IMR-90 (cell line): ENCODE measurements around the gene PGS1. TPM values are rescaled to one million over a fixed set of nuclear protein-coding genes. Genes with fewer than 3 reads are reported as not detected.

Experiments
- ATAC-seq: fragments of 200-7000 bp; cut with Tn5 transposase; 2 replicates; pipeline ENCODE4 v1.9.1; 2020; ENCODE audit warnings: low read depth, mild to moderate bottlenecking, moderate library complexity
- BruUV-seq: library from RNA; stranded (reverse); fragments of 400-500 nt; replicated peaks from 2 replicates; lab custom pipeline; 2021; lab: Mats Ljungman, UMichigan
- CTCF ChIA-PET: fragments of 300-600 bp; formaldehyde crosslinking; extraction: SDS; loops from one replicate; lab custom pipeline; 2021; ENCODE audit warnings: antibody characterized with exemption; lab: Yijun Ruan, JAX
- POLR2A ChIA-PET: fragments of 300-600 bp; sonication (Branson Sonifier 250); formaldehyde crosslinking; loops from one replicate; lab custom pipeline; 2022; ENCODE audit warnings: antibody characterized with exemption; ENCODE audit not compliant: unreplicated experiment; lab: Charles Lee
- DNase-seq: peaks from one replicate; pipeline ENCODE4 v3.0.0; 2013
- H2AFZ ChIP-seq: replicated peaks from 2 replicates; pipeline ENCODE3; 2013; ENCODE audit warnings: low read length, mild to moderate bottlenecking; ENCODE audit not compliant: poor library complexity
- H2AK5ac ChIP-seq: 2 replicates; pipeline ENCODE4 v1.6.1; 2013; ENCODE audit warnings: low read depth, low read length, inconsistent platforms
- H2AK9ac ChIP-seq: replicated peaks from 2 replicates; pipeline ENCODE3; 2013; ENCODE audit warnings: mild to moderate bottlenecking, low read depth, low read length, moderate library complexity; ENCODE audit not compliant: poor library complexity
- H2BK120ac ChIP-seq: 2 replicates; pipeline ENCODE4 v1.6.1; 2013; ENCODE audit warnings: low read depth, low read length, inconsistent platforms
- H2BK15ac ChIP-seq: 3 replicates; pipeline ENCODE4 v1.6.1; 2013; ENCODE audit warnings: low read depth, low read length, inconsistent platforms
- H2BK20ac ChIP-seq: 2 replicates; pipeline ENCODE4 v1.6.1; 2013; ENCODE audit warnings: low read depth, mild to moderate bottlenecking, inconsistent platforms, low read length, moderate library complexity
- H2BK5ac ChIP-seq: 2 replicates; pipeline ENCODE4 v1.6.1; 2013; ENCODE audit warnings: mild to moderate bottlenecking, low read depth, low read length, inconsistent platforms; ENCODE audit not compliant: poor library complexity, severe bottlenecking
- H3K14ac ChIP-seq: replicated peaks from 2 replicates; pipeline ENCODE4 v1.6.1; 2013; ENCODE audit warnings: low read depth, low read length, inconsistent platforms
- H3K18ac ChIP-seq: 2 replicates; pipeline ENCODE4 v1.6.1; 2013; ENCODE audit warnings: low read depth, low read length, control low read depth
- H3K23ac ChIP-seq: 2 replicates; pipeline ENCODE4 v1.6.1; 2013; ENCODE audit warnings: low read depth, low read length, inconsistent platforms
- H3K27ac ChIP-seq: 2 replicates; pipeline ENCODE4 v1.5.1; 2013; ENCODE audit warnings: mild to moderate bottlenecking, control low read depth, low read length; ENCODE audit not compliant: insufficient read depth
- H3K27me3 ChIP-seq: 2 replicates; pipeline ENCODE4 v1.6.1; 2013; ENCODE audit warnings: low read length; ENCODE audit not compliant: control insufficient read depth, insufficient read depth
- H3K36me3 ChIP-seq: 2 replicates; pipeline ENCODE4 v1.6.1; 2013; ENCODE audit warnings: low read length, mixed read lengths; ENCODE audit not compliant: control insufficient read depth, insufficient read depth
- H3K4ac ChIP-seq: 2 replicates; pipeline ENCODE4 v1.6.1; 2013; ENCODE audit warnings: low read depth, low read length, inconsistent platforms
- H3K4me1 ChIP-seq: 2 replicates; pipeline ENCODE4 v1.6.1; 2013; ENCODE audit warnings: low read length, mixed read lengths; ENCODE audit not compliant: control insufficient read depth, insufficient read depth
- H3K4me2 ChIP-seq: 2 replicates; pipeline ENCODE4 v1.6.1; 2013; ENCODE audit warnings: low read depth, mild to moderate bottlenecking, control low read depth, low read length, moderate library complexity
- H3K4me3 ChIP-seq: 2 replicates; pipeline ENCODE4 v1.5.1; 2013; ENCODE audit warnings: low read depth, mild to moderate bottlenecking, control low read depth, low read length, moderate library complexity; ENCODE audit not compliant: insufficient read depth
- H3K56ac ChIP-seq: 2 replicates; pipeline ENCODE4 v1.6.1; 2013; ENCODE audit warnings: low read length, inconsistent platforms; ENCODE audit not compliant: insufficient read depth; ENCODE audit errors: extremely low read depth
- H3K79me1 ChIP-seq, 2 experiments: 2 replicates each; pipeline ENCODE4 v1.6.1; 2013; ENCODE audit warnings: low read length in 2 of 2, inconsistent platforms in 1 of 2, low read depth in 1 of 2
- H3K9ac ChIP-seq: 2 replicates; pipeline ENCODE4 v1.6.1; 2013; ENCODE audit warnings: low read depth, low read length, control low read depth
- H3K9me1 ChIP-seq: 2 replicates; pipeline ENCODE4 v1.6.1; 2013; ENCODE audit warnings: low read length, inconsistent platforms; ENCODE audit not compliant: insufficient read depth
- H3K9me3 ChIP-seq: 2 replicates; pipeline ENCODE4 v1.6.1; 2013; ENCODE audit warnings: low read length; ENCODE audit not compliant: control insufficient read depth, insufficient read depth
- H4K20me1 ChIP-seq: 2 replicates; pipeline ENCODE4 v1.6.1; 2013; ENCODE audit warnings: low read length, inconsistent platforms; ENCODE audit not compliant: insufficient read depth
- H4K5ac ChIP-seq: 2 replicates; pipeline ENCODE4 v1.6.1; 2013; ENCODE audit warnings: mild to moderate bottlenecking, low read depth, low read length, control low read depth
- H4K8ac ChIP-seq, 2 experiments: 2 replicates each; pipeline ENCODE4 v1.6.1; 2013; ENCODE audit warnings: low read depth in 2 of 2, low read length in 2 of 2, control low read depth in 1 of 2, inconsistent platforms in 1 of 2
- H4K91ac ChIP-seq: 2 replicates; pipeline ENCODE4 v1.6.1; 2013; ENCODE audit warnings: low read depth, low read length, inconsistent platforms; ENCODE audit not compliant: insufficient read depth
- CEBPB ChIP-seq: IDR thresholded peaks from 2 replicates; pipeline ENCODE4 v1.6.1; 2012; ENCODE audit warnings: low read depth, low read length, improper control_type of control experiment
- FOS ChIP-seq: fragments of 150-350 bp; IDR thresholded peaks from 2 replicates; pipeline ENCODE4 v1.6.1; 2016; ENCODE audit warnings: low read depth, low read length
- MAFK ChIP-seq: IDR thresholded peaks from 2 replicates; pipeline ENCODE4 v1.6.1; 2012; ENCODE audit warnings: low read depth, low read length, improper control_type of control experiment
- MXI1 ChIP-seq: IDR thresholded peaks from 2 replicates; pipeline ENCODE4 v1.6.1; 2012; ENCODE audit warnings: low read depth, mild to moderate bottlenecking, low read length, moderate library complexity, borderline replicate concordance
- POLR2A ChIP-seq: IDR thresholded peaks from 2 replicates; pipeline ENCODE4 v1.6.1; 2012; ENCODE audit warnings: mild to moderate bottlenecking, low read depth, low read length
- RAD21 ChIP-seq: IDR thresholded peaks from 2 replicates; pipeline ENCODE4 v1.6.1; 2012; ENCODE audit warnings: low read length, improper control_type of control experiment
- RCOR1 ChIP-seq: IDR thresholded peaks from 2 replicates; pipeline ENCODE4 v1.6.1; 2012; ENCODE audit warnings: mild to moderate bottlenecking, low read length, improper control_type of control experiment; ENCODE audit not compliant: insufficient replicate concordance
- SMC3 ChIP-seq: fragments of 150-350 bp; IDR thresholded peaks from 2 replicates; pipeline ENCODE4 v1.6.1; 2016; ENCODE audit warnings: low read depth, mild to moderate bottlenecking, antibody characterized with exemption, low read length, moderate library complexity
- WGBS, 2 experiments: methylation state at CpG; one replicate each; pipeline versions ENCODE4 v1.1.5 to v1.1.7; 2013; ENCODE audit warnings: missing lambda C conversion rate in 2 of 2; ENCODE audit not compliant: insufficient read length in 1 of 2; ENCODE audit errors: extremely low coverage in 2 of 2; 5-methylcytosine and 5-hydroxymethylcytosine counted together
- dilution Hi-C: fragments of 300-500 bp; cut with HindIII; formaldehyde crosslinking; loops from one replicate; pipeline ENCODE4 v1.14.3; 2018; ENCODE audit warnings: low sequenced_read_pairs; ENCODE audit not compliant: unreplicated experiment
- in situ Hi-C: fragments of 300-500 bp; cut with MboI; formaldehyde crosslinking; loops from 3 replicates; pipeline ENCODE4 v1.14.3; 2019; ENCODE audit warnings: low sequenced_read_pairs, inconsistent platforms, mixed read lengths
- intact Hi-C: fragments of 100-400 bp; cut with micrococcal nuclease; formaldehyde crosslinking; loops from 2 replicates; pipeline ENCODE4 v1.10.0; 2022
- polyA plus RNA-seq, 3 experiments: library from polyadenylated mRNA; depleted of rRNA; stranded (reverse); fragments of >200 nt; gene quantifications; 2 replicates each; pipeline ENCODE4 v1.2.3, GENCODE V29; 2012; ENCODE audit warnings: low replicate concordance in 1 of 3
- total RNA-seq: library from RNA; depleted of rRNA; stranded (reverse); fragments of >200 nt; gene quantifications from 2 replicates; pipeline ENCODE4 v1.2.3, GENCODE V29; 2012
- TF ChIP-seq, protein P1 (sequence below): fragments of 150-350 bp; IDR thresholded peaks from 2 replicates; pipeline ENCODE4 v1.6.1; 2017; ENCODE audit warnings: mild to moderate bottlenecking, antibody characterized with exemption, low read length, low read depth

Gene PGS1
- total and polyA plus RNA-seq, 2 of the 4 experiments (the other 2 are of a cell fraction) = 18.5 to 43.2 TPM

DNA sequence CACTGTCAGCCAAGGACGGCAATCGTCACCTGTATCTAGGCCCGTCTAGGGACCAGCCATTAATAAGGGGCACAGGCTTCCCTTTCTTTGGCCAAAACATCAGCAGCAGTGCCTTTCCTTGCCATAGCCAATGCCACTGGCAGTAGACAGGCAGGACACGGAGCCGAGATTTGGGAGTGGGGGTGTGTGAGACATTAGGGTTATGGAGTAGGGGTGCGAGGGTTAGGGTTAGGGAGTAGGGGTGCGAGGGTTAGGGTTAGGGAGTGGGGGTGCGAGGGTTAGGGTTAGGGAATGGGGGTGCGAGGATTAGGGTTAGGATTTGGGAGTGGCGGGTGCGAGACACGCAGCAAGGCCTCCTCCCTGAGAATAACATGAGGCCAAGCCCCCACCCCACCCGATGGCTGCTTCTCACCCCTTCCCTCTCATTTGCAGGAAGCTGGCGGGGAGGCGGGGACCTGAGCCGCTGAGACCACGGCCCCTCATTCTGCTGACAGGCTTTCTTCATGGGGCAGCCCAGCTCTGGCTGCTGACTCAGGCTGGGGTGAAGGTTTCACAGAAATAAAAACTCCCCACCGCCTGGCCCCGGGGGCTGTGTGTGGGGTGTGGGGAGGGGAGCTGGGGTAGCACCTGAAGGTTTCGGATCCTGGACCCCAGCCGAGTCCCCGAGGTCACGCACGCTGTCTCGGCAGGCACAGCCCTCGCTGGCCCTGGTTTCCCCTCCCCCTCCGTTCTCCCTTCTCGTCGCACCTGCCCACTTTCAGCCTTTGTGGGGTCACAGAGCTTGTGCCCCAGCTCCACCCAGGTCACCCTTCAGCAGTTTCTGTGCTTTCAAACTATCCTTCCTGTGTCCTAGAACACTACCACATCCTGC lies 93.8 kb downstream of the PGS1 start:
- H2BK15ac ChIP-seq = no peak overlapping the region
- no peak overlapping the region for H4K5ac ChIP-seq
- WGBS, 2 experiments = 55 to 100% methylated on average over 2 to 7 of the region's 29 CpGs
- H3K4me3 ChIP-seq = no peak overlapping the region
- no peaks in the 10 kb centered on the region for H3K36me3 ChIP-seq
- H4K8ac ChIP-seq = no peak overlapping the region
- H3K9me3 ChIP-seq = peaks cover 4% of the 10 kb centered on the region; the same call in 1 of the 2 replicates
- H3K4me1 ChIP-seq = peaks cover 10% of the 10 kb centered on the region
- H2AFZ ChIP-seq = no peak overlapping the region
- intact Hi-C loops (no loop called here), in situ Hi-C loops (no loop called here), dilution Hi-C loops (no loop called here)
- ATAC-seq = no peak
- no peak overlapping the region for H3K14ac ChIP-seq
- peaks cover 9% of the 10 kb centered on the region for H3K9me1 ChIP-seq
- TF ChIP-seq SMC3 = no peak
- no peak for TF ChIP-seq MAFK
- no peak for TF ChIP-seq RCOR1
- no peak for TF ChIP-seq POLR2A
- TF ChIP-seq RAD21 = no peak
- no peak for TF ChIP-seq FOS
- TF ChIP-seq, protein P1, sequence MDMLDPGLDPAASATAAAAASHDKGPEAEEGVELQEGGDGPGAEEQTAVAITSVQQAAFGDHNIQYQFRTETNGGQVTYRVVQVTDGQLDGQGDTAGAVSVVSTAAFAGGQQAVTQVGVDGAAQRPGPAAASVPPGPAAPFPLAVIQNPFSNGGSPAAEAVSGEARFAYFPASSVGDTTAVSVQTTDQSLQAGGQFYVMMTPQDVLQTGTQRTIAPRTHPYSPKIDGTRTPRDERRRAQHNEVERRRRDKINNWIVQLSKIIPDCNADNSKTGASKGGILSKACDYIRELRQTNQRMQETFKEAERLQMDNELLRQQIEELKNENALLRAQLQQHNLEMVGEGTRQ = no peak
- no peak for TF ChIP-seq MXI1
- TF ChIP-seq CEBPB = no peak
- H3K79me1 ChIP-seq = no peaks in the 10 kb centered on the region
- no TSS peak for BruUV-seq
- H3K23ac ChIP-seq = no peak overlapping the region
- no peaks in the 10 kb centered on the region for H4K20me1 ChIP-seq
- no peak overlapping the region for H3K27ac ChIP-seq
- no peak overlapping the region for H4K91ac ChIP-seq
- no peak overlapping the region for H3K56ac ChIP-seq
- H2AK9ac ChIP-seq = no peak overlapping the region
- peaks cover 7% of the 10 kb centered on the region; the same call in 1 of the 2 replicates for H3K27me3 ChIP-seq
- no peak overlapping the region for H3K9ac ChIP-seq
- H3K18ac ChIP-seq = no peak overlapping the region
- H3K4ac ChIP-seq = no peak overlapping the region
- H2BK120ac ChIP-seq = no peak overlapping the region
- H3K4me2 ChIP-seq = no peak overlapping the region
- no peak overlapping the region for H2BK5ac ChIP-seq
- ChIA-PET POLR2A (no interaction called here), CTCF (no interaction called here)
- no peak overlapping the region for H2AK5ac ChIP-seq
- no peak for DNase-seq
- H2BK20ac ChIP-seq = no peak overlapping the region
